Transverse colon (tissue), 4 donors: ENCODE data around the gene SYDE1. TPM values are rescaled to one million over a fixed set of nuclear protein-coding genes. Genes with fewer than 3 reads are reported as not detected.

Experiments used
- DNase-seq: peaks from one replicate; pipeline ENCODE4 v3.0.0-alpha.2; 2019
- H3K27ac ChIP-seq, 4 donors: fragments of 200-600 bp; sonication (generic); 2 replicates each; pipeline ENCODE4 v1.5.1; 2016 to 2018; ENCODE audit warnings: inconsistent platforms in 4 of 4
- H3K27me3 ChIP-seq: fragments of 200-600 bp; sonication (generic); 2 replicates; pipeline ENCODE4 v1.5.1; 2017; ENCODE audit warnings: inconsistent platforms
- H3K36me3 ChIP-seq, 4 donors: fragments of 200-600 bp; sonication (generic); 2 replicates each; pipeline ENCODE4 v1.5.1; 2017 to 2019; ENCODE audit warnings: inconsistent platforms in 4 of 4
- H3K4me1 ChIP-seq, 4 donors: fragments of 200-600 bp; sonication (generic); 2 replicates each; pipeline ENCODE4 v1.5.1; 2017 to 2020; ENCODE audit warnings: inconsistent platforms in 4 of 4
- H3K4me3 ChIP-seq, 4 donors: fragments of 200-600 bp; sonication (generic); 1 replicate in 1 of 4; 2 replicates in 3 of 4; pipeline versions ENCODE4 v1.5.1 to v1.6.1; 2017 to 2019; ENCODE audit warnings: inconsistent platforms in 4 of 4
- H3K9me3 ChIP-seq, 2 donors: fragments of 200-600 bp; sonication (generic); 2 replicates each; pipeline ENCODE4 v1.5.1; 2017 to 2019; ENCODE audit warnings: inconsistent platforms in 2 of 2
- EP300 ChIP-seq: sonication (generic); formaldehyde crosslinking; IDR thresholded peaks from one replicate; pipeline ENCODE4 v1.6.1; 2017; ENCODE audit warnings: antibody characterized with exemption, low read depth
- POLR2A ChIP-seq: fragments of 450-650 bp; IDR thresholded peaks from one replicate; pipeline ENCODE4 v1.6.1; 2016; ENCODE audit warnings: antibody characterized with exemption, mild to moderate bottlenecking, moderate library complexity
- POLR2AphosphoS5 ChIP-seq, 3 donors: sonication (generic); formaldehyde crosslinking; IDR thresholded peaks; one replicate each; pipeline ENCODE4 v1.6.1; 2016; ENCODE audit warnings: antibody characterized with exemption in 3 of 3
- WGBS, 2 donors: methylation state at CpG; one replicate each; pipeline ENCODE4 v1.1.5; 2018; ENCODE audit warnings: low coverage in 1 of 2; 5-methylcytosine and 5-hydroxymethylcytosine counted together
- in situ Hi-C, 4 donors: fragments of 200-750 bp; cut with MboI; loops; one replicate each; pipeline versions ENCODE4 v1.15.0 to v1.15.1; 2017; ENCODE audit warnings: low sequenced_read_pairs in 3 of 4, low pct_ligation_motif_present in 1 of 4, low pct_unique_long_range_greater_than_20kb in 1 of 4
- intact Hi-C: fragments of 100-400 bp; cut with DNase I; formaldehyde crosslinking; loops from one replicate; pipeline ENCODE4 v1.15.1; 2023; ENCODE audit warnings: low total_unique reads
- total RNA-seq, 4 donors: library from RNA; depleted of rRNA; stranded (reverse); fragments of >200 nt; gene quantifications; one replicate each; pipeline ENCODE4 v1.1.0, GENCODE V29; 2016
- TF ChIP-seq, protein P1 (sequence below), 5 experiments: fragments of 200-600 bp in 3 of 5; fragments of 450-650 bp in 2 of 5; sonication (generic) in 3 of 5; IDR thresholded peaks; 1 replicate in 2 of 5; 2 replicates in 3 of 5; pipeline ENCODE4 v1.5.1; 2016 to 2017; ENCODE audit warnings: antibody characterized with exemption in 5 of 5, inconsistent platforms in 3 of 5, mild to moderate bottlenecking in 2 of 5, moderate library complexity in 1 of 5

The SYDE1 gene
- total RNA-seq, 4 donors from 2014 or later = 6.7 to 20.9 (median 12.3) TPM

DNA sequence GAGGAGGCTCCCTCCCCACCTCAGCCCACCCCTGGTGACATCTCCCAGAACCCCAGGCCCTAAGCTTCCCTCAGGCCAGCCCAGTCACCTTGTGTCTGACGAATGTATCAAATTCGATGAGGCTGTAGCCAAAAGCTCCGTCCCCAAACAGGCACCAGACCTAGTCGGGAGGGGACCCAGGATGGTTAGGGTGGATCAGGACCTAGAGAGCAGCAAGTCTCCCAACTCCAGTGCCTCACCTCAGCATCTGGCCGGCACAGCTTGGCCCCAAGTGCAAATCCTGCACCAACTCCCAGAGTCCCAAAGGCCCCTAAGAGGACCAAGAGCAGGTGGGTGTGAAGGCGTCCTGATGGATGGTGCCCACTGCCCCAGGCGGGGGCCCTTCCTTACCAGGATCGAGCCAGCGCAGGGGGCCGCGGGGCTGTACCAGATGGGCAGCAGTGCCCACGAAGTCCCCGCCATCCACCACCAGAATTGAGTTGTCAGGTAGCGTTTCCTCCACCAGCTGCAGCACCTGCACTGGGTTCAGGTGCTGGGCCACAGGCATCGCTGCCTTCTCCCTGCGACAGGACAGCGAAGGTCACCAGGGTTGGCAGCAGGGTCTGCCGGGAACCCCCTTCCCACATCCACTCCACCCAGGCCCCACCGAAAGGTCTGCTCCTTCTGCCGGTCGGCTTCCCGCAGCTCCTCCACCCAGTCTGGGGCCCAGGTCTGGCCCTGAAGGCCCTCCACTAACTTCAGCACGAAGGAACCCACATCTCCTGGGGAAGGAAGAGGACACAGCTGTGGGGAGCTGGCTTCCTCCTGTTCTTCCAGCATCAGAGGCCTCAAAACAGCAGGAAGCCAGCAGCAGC, 8.8 kb downstream of the SYDE1 start:
- H3K36me3 ChIP-seq = peaks cover 0 to 44% (median 21%) of the 10 kb centered on the region in 4 donors
- intact Hi-C loops (no loop called here), in situ Hi-C loops (no loop called here)
- WGBS, 2 donors = 90% methylated on average over 18 of the region's 23 CpGs; no CpG with 5 or more reads in 1 of the 2 donors
- H3K4me1 ChIP-seq = peaks cover 0 to 5% (median 0%) of the 10 kb centered on the region in 4 donors
- DNase-seq = no peak
- peak in 1 of 3 donors; percentile 5 for TF ChIP-seq POLR2AphosphoS5 (IDR thresholded peaks at IDR 0.05)
- no peak for TF ChIP-seq POLR2A
- TF ChIP-seq EP300 = no peak
- H3K27ac ChIP-seq = peak overlapping the region in 3 of 4 donors; percentile 4 to 73 (median 39)
- H3K27me3 ChIP-seq = no peaks in the 10 kb centered on the region
- H3K9me3 ChIP-seq = no peaks in the 10 kb centered on the region
- no peak overlapping the region for H3K4me3 ChIP-seq

DNA sequence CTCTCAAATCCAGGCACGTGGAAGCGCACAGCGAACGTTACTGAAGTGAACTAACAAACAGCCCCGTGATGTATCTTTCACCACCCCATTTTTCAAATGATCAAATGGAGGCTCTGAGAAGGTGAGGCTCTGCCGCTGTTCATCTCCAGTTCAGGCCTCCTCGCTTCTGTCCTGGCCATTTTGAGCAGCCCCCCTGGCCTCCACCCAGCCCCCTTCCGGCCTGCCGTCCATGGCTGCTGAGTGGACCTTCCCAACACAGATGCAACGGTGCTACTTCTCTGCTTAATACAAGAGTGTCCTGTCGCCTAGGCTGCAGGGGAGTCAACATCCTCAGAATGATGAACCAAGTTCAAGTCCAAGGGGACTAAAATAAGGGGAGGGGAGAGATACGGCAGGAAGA, 9.7 kb downstream of the SYDE1 start:
- Histone ChIP-seq H3K36me3 (peaks cover 0 to 50% (median 24%) of the 10 kb centered on the region in 4 donors), H3K27me3 (no peaks in the 10 kb centered on the region), H3K4me3 (no peak overlapping the region), H3K9me3 (no peaks in the 10 kb centered on the region), H3K27ac (no peak overlapping the region), H3K4me1 (peaks cover 0 to 5% (median 0%) of the 10 kb centered on the region in 4 donors)
- intact Hi-C loops (no loop called here), in situ Hi-C loops (no loop called here)
- DNase-seq = no peak
- TF ChIP-seq POLR2A = no peak
- peak in 1 of 3 donors; percentile 1 for TF ChIP-seq POLR2AphosphoS5 (IDR thresholded peaks at IDR 0.05)
- WGBS, 2 donors = 90 to 98% methylated on average over 8 to 12 of the region's 12 CpGs

- in situ Hi-C loops = no loop called here
- Histone ChIP-seq H3K4me1 (peaks cover 0 to 6% (median under 1%) of the 10 kb centered on the region in 4 donors), H3K9me3 (no peaks in the 10 kb centered on the region), H3K27me3 (no peaks in the 10 kb centered on the region), H3K4me3 (no peak overlapping the region), H3K27ac (no peak overlapping the region), H3K36me3 (peaks cover 0 to 58% (median 26%) of the 10 kb centered on the region in 4 donors)
- no peak for DNase-seq
- 95% methylated on average over 2 of the region's 2 CpGs; no CpG with 5 or more reads in 1 of the 2 donors for WGBS, 2 donors
- TF ChIP-seq POLR2AphosphoS5 (IDR thresholded peaks at IDR 0.05) (no peak), POLR2A (no peak), EP300 (no peak)
- TF ChIP-seq, protein P1, sequence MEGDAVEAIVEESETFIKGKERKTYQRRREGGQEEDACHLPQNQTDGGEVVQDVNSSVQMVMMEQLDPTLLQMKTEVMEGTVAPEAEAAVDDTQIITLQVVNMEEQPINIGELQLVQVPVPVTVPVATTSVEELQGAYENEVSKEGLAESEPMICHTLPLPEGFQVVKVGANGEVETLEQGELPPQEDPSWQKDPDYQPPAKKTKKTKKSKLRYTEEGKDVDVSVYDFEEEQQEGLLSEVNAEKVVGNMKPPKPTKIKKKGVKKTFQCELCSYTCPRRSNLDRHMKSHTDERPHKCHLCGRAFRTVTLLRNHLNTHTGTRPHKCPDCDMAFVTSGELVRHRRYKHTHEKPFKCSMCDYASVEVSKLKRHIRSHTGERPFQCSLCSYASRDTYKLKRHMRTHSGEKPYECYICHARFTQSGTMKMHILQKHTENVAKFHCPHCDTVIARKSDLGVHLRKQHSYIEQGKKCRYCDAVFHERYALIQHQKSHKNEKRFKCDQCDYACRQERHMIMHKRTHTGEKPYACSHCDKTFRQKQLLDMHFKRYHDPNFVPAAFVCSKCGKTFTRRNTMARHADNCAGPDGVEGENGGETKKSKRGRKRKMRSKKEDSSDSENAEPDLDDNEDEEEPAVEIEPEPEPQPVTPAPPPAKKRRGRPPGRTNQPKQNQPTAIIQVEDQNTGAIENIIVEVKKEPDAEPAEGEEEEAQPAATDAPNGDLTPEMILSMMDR (IDR thresholded peaks at IDR 0.05) = no peak
- intact Hi-C loops = no loop called here
Observed at GRCh38 chr19:15118248-15118647, 11.0 kb downstream of the SYDE1 start.

- peaks cover 2 to 13% (median 5%) of the 10 kb centered on the region in 4 donors for H3K4me1 ChIP-seq
- H3K36me3 ChIP-seq = peaks cover 0 to 58% (median 26%) of the 10 kb centered on the region in 4 donors
- in situ Hi-C loops = no loop called here
- intact Hi-C loops = no loop called here
- TF ChIP-seq, protein P1 (IDR thresholded peaks at IDR 0.05) = no peak
- no peak for TF ChIP-seq POLR2AphosphoS5 (IDR thresholded peaks at IDR 0.05)
- H3K4me3 ChIP-seq = no peak overlapping the region
- H3K27ac ChIP-seq = no peak overlapping the region
- no peaks in the 10 kb centered on the region for H3K9me3 ChIP-seq
- 94% methylated on average over 20 of the region's 20 CpGs; no CpG with 5 or more reads in 1 of the 2 donors for WGBS, 2 donors
- no peaks in the 10 kb centered on the region for H3K27me3 ChIP-seq
- no peak for DNase-seq
Observed at GRCh38 chr19:15118789-15119494, 11.7 kb downstream of the SYDE1 start.
